Measurements from ENCODE around the gene GASK1A. TPM values are rescaled to one million over a fixed set of nuclear protein-coding genes. Genes with fewer than 3 reads are reported as not detected.
A peak's percentile ranks its signal among the peaks of the same experiment; 100 is the strongest.

Gene GASK1A
- total RNA-seq, 6 experiments from 2014 or later, result 5.5 to 17.5 (median 10.5) TPM

DNA sequence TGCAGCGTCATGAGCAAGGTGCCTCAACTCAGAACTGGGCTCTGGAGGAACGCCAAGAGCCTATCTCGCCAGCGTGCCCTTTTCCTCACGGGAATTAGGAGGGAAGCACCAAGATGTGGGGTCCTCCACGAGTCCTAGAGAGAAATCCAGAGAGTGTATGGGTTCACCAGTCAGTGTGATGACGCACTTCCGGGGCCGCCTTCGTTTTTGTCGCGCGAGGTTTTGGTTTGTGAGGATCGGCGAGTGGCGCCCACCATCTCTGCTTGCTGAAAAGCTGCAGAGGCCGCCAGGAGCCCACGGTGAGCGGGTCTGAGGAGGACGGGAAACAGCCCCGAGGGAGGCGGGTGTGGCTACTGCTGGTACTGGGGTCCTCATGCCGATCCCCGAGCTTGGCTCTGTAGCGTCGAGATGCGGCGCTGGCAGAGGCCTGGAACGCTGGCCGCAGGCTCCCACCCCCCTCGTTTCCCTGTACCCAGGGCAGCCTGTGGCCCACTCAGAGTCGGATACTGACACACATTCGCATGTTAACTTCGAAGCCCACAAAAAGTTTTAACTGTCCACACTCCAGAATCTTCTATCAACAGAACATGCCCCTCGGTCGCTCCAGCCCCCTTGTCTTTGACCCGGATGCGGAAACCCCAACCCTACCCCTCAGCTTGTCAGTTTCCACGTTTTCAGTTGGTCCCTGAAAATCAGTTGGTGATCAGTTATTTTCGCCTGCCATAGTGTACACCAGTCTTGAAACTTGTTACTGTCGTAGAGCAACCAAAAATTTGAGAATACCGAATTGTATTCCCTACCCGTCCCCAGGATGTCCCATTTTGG lies 42.7 kb upstream of the GASK1A start:
- Histone ChIP-seq H3K4me3 (peak overlapping the region in 2 of 3 donors; percentile 3 to 34), H3K36me3 (no peaks in the 10 kb centered on the region), H3K4me1 (no peaks in the 10 kb centered on the region), H3K27ac (no peak overlapping the region), H3K27me3 (no peaks in the 10 kb centered on the region), H3K9me3 (no peaks in the 10 kb centered on the region)
- TF ChIP-seq, protein P1, sequence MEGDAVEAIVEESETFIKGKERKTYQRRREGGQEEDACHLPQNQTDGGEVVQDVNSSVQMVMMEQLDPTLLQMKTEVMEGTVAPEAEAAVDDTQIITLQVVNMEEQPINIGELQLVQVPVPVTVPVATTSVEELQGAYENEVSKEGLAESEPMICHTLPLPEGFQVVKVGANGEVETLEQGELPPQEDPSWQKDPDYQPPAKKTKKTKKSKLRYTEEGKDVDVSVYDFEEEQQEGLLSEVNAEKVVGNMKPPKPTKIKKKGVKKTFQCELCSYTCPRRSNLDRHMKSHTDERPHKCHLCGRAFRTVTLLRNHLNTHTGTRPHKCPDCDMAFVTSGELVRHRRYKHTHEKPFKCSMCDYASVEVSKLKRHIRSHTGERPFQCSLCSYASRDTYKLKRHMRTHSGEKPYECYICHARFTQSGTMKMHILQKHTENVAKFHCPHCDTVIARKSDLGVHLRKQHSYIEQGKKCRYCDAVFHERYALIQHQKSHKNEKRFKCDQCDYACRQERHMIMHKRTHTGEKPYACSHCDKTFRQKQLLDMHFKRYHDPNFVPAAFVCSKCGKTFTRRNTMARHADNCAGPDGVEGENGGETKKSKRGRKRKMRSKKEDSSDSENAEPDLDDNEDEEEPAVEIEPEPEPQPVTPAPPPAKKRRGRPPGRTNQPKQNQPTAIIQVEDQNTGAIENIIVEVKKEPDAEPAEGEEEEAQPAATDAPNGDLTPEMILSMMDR (IDR thresholded peaks at IDR 0.05), result no peak
- TF ChIP-seq POLR2A (IDR thresholded peaks at IDR 0.05), result no peak
- DNase-seq, result no peak
- 62% methylated on average over 23 of the region's 43 CpGs for WGBS (ENCODE audit: insufficient coverage, low coverage, low lambda C conversion rate, missing lambda C conversion rate)
- ATAC-seq, result no peak
- intact Hi-C loops (cut with DNase I), result no loop called here

DNA sequence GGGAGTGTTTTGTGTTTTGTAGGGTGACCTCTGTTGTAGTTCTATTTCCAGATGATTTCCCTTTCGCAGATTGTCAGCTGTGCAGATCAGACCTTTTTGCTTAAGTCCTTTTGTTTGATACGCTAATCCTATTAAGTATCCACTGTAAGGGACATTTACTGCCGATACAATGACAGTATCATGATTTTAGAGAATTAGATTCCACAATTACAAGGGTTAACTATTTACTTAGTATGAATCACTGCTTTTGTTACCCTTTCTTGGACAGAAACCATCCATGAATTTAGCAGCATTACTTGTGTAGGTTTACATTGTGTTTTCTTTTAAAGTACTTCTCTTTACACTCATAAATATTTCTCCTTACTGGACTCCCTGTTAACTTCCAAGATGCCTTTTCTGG lies 41.8 kb upstream of the GASK1A start:
- 83% methylated on average over 3 of the region's 3 CpGs for WGBS (ENCODE audit: insufficient coverage, low coverage, low lambda C conversion rate, missing lambda C conversion rate)
- H3K9me3 ChIP-seq, result no peaks in the 10 kb centered on the region
- intact Hi-C loops (cut with DNase I), result no loop called here

DNA sequence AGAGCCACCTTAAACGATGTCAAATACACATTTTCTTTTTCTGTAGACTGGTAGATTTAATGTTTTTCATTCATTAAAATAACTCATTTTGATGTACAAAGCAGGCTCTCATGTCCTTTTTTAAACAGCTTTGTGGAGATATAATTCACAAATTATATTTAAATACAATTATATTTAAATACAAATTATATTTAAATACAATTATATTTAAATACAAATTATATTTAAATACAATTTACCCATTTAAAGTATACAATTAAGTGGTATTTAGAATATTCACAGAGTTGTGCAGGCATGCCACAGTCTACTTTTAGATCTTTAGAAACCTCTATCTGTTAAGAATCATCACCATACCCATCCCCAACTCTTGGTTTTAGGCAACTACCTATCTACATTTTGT lies 36.4 kb upstream of the GASK1A start:
- Histone ChIP-seq H3K36me3 (no peaks in the 10 kb centered on the region), H3K4me3 (no peak overlapping the region), H3K4me1 (no peaks in the 10 kb centered on the region), H3K27me3 (no peaks in the 10 kb centered on the region), H3K27ac (no peak overlapping the region), H3K9me3 (no peaks in the 10 kb centered on the region)
- intact Hi-C loops (cut with DNase I), result no loop called here
- TF ChIP-seq POLR2A (IDR thresholded peaks at IDR 0.05), result no peak
- TF ChIP-seq, protein P1 (IDR thresholded peaks at IDR 0.05), result no peak
- no peak for DNase-seq
- no peak for ATAC-seq
- 64% methylated on average over 1 of the region's 1 CpG for WGBS (ENCODE audit: insufficient coverage, low coverage, low lambda C conversion rate, missing lambda C conversion rate)

More for the DNA sequence above, 41.8 kb upstream of the GASK1A start:
- Histone ChIP-seq H3K27ac (no peak overlapping the region), H3K4me1 (no peaks in the 10 kb centered on the region), H3K4me3 (no peak overlapping the region), H3K36me3 (no peaks in the 10 kb centered on the region), H3K27me3 (no peaks in the 10 kb centered on the region)
- ATAC-seq (no peak), DNase-seq (no peak)
- TF ChIP-seq POLR2A (IDR thresholded peaks at IDR 0.05), result no peak

DNA sequence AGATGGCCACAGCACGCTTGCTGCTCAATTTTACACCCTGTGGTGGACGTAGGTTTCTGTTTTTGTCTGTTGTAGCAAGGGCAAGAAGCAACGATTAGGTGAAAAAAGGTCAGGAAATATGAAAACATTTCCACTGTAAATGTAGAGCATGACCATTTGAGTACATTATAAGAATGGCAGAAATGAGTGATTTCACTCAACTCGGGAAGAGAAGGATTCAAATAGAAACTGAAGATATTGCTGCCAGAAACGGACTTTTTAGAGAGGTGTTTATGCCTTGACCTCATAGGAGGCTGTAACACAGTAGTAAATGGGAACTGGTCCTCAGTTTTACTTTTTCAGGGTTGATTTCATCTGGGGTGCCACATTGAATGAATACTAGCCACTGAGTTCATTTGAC lies 33.1 kb upstream of the GASK1A start:
- H3K27me3 ChIP-seq, result no peaks in the 10 kb centered on the region
- intact Hi-C loops (cut with DNase I), result no loop called here
- no peaks in the 10 kb centered on the region for H3K36me3 ChIP-seq
- H3K4me3 ChIP-seq, result no peak overlapping the region
- DNase-seq, result no peak
- H3K27ac ChIP-seq, result no peak overlapping the region
- ATAC-seq, result no peak
- WGBS (ENCODE audit: insufficient coverage, low coverage, low lambda C conversion rate, missing lambda C conversion rate), result 71% methylated on average over 5 of the region's 5 CpGs
- no peaks in the 10 kb centered on the region for H3K9me3 ChIP-seq
- TF ChIP-seq, protein P1 (IDR thresholded peaks at IDR 0.05), result no peak
- no peak for TF ChIP-seq POLR2A (IDR thresholded peaks at IDR 0.05)
- H3K4me1 ChIP-seq, result no peaks in the 10 kb centered on the region

DNA sequence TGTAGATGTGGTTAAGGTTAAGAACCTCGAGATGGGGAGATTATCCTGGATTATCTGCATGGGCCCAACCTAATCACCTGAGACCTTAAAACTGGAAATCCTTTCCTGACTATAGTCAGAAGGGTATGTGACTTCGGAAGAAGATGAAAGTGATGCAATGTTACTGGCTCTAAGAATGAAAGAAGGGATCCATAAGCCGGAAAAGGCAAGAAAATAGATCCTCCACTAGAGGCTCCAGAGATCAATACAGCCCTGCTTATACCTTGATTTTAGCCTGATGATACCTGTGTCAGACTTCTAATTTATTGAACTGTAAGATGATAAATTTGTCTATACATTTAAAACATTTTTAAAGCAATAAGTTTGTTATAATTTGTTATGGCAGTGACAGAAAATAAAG lies 21.5 kb upstream of the GASK1A start:
- Histone ChIP-seq H3K4me3 (no peak overlapping the region), H3K9me3 (no peaks in the 10 kb centered on the region), H3K27ac (no peak overlapping the region), H3K4me1 (no peaks in the 10 kb centered on the region), H3K27me3 (no peaks in the 10 kb centered on the region), H3K36me3 (no peaks in the 10 kb centered on the region)
- no peak for TF ChIP-seq POLR2A (IDR thresholded peaks at IDR 0.05)
- TF ChIP-seq, protein P1 (IDR thresholded peaks at IDR 0.05), result peak in 1 of 4 donors; percentile 13
- intact Hi-C loops (cut with DNase I), result no loop called here
- WGBS (ENCODE audit: insufficient coverage, low coverage, low lambda C conversion rate, missing lambda C conversion rate), result 51% methylated on average over 3 of the region's 3 CpGs
- no peak for DNase-seq
- no peak for ATAC-seq
